HFFc6 (cell line): ENCODE results near the gene PLIN4. TPM values are rescaled to one million over a fixed set of nuclear protein-coding genes. Genes with fewer than 3 reads are reported as not detected.

Experiments used
- DNase-seq: peaks from one replicate; pipeline ENCODE4 v3.0.0-alpha.2; 2018
- H3K27ac Mint-ChIP-seq: 2 replicates; pipeline ENCODE4 v1.8.0; 2020; ENCODE audit warnings: mild to moderate bottlenecking, mixed read lengths
- H3K27me3 Mint-ChIP-seq: 2 replicates; pipeline ENCODE4 v1.8.0; 2021; ENCODE audit warnings: mild to moderate bottlenecking, moderate library complexity, mixed read lengths; ENCODE audit not compliant: insufficient read depth
- H3K36me3 Mint-ChIP-seq: 2 replicates; pipeline ENCODE4 v1.8.0; 2021; ENCODE audit warnings: low read depth, mixed read lengths
- H3K4me1 Mint-ChIP-seq: 2 replicates; pipeline ENCODE4 v1.8.0; 2020; ENCODE audit warnings: low read depth, mixed read lengths
- H3K4me3 Mint-ChIP-seq: 2 replicates; pipeline ENCODE4 v1.8.0; 2020; ENCODE audit warnings: mild to moderate bottlenecking, moderate library complexity, mixed read lengths
- H3K9me3 Mint-ChIP-seq: 2 replicates; pipeline ENCODE4 v1.8.0; 2020; ENCODE audit warnings: mild to moderate bottlenecking, mixed read lengths
- total RNA-seq, 6 experiments: library from RNA; stranded (reverse); fragmentation: NEBNext Ultra II Directional; extraction: Animal tissue kit (Norgen Biotek cat#: 25700); gene quantifications; 2 replicates in 1 of 6; 3 replicates in 5 of 6; pipeline ENCODE4 v1.2.3, GENCODE V29; 2021
- TF ChIP-seq, protein P1 (sequence below): fragments of 200-600 bp; sonication (generic); IDR thresholded peaks from 2 replicates; pipeline ENCODE4 v1.5.0; 2021; ENCODE audit warnings: antibody characterized with exemption, mild to moderate bottlenecking

PLIN4 gene
- total RNA-seq, 6 experiments from 2014 or later: not detected

DNA sequence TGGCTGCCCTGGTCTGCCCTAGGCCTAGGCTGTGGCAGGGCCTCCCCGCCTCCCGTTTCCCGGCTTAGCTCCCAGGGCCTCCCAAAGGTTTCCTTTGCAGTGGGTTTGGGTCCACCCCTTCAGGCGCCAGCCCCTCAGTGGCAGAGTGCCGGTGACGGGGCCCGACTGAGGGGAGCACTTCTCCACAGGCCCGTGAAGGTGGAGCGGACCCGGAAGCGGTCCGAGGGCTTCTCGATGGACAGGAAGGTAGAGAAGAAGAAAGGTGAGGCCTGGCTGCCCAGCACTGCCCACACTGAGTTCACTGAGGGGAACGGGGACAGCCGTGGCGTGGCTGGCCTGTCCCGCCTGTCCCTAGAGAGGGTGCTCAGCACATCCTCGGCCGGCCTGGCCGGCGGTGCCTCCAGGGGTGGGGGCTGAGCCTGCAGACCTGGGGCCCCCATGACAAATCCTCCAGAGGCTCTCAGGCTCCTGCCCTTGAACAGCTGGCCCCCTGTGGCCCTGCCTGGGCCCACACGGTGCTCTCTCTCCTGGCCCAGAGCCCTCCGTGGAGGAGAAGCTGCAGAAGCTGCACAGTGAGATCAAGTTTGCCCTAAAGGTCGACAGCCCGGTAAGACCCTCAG lies 20.4 kb downstream of the PLIN4 start:
- DNase-seq: no peak
- H3K4me1 Mint-ChIP-seq: no peaks in the 10 kb centered on the region
- no peak overlapping the region for H3K27ac Mint-ChIP-seq
- peaks cover 3% of the 10 kb centered on the region for H3K27me3 Mint-ChIP-seq
- no peaks in the 10 kb centered on the region for H3K9me3 Mint-ChIP-seq
- TF ChIP-seq, protein P1, sequence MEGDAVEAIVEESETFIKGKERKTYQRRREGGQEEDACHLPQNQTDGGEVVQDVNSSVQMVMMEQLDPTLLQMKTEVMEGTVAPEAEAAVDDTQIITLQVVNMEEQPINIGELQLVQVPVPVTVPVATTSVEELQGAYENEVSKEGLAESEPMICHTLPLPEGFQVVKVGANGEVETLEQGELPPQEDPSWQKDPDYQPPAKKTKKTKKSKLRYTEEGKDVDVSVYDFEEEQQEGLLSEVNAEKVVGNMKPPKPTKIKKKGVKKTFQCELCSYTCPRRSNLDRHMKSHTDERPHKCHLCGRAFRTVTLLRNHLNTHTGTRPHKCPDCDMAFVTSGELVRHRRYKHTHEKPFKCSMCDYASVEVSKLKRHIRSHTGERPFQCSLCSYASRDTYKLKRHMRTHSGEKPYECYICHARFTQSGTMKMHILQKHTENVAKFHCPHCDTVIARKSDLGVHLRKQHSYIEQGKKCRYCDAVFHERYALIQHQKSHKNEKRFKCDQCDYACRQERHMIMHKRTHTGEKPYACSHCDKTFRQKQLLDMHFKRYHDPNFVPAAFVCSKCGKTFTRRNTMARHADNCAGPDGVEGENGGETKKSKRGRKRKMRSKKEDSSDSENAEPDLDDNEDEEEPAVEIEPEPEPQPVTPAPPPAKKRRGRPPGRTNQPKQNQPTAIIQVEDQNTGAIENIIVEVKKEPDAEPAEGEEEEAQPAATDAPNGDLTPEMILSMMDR: no peak
- no peak overlapping the region for H3K4me3 Mint-ChIP-seq
- H3K36me3 Mint-ChIP-seq: no peaks in the 10 kb centered on the region

DNA sequence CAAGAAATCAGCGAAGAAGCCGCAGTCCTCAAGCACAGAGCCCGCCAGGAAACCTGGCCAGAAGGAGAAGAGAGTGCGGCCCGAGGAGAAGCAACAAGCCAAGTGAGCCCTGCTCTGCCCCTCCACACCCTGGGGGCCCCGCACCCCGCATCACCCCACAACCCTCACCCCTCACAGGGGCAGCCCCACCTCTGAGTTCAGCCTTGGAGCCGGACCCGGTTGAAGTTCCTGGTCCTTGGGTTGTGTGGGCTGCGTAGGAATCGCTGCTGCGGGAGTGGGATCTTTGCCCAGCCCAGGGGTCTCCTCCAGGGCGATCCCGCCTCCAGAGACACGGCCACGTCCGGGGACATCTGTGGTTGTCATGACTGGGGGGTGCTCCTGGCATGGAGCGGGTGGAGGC lies 22.0 kb downstream of the PLIN4 start:
- no peak for DNase-seq
- no peaks in the 10 kb centered on the region for H3K4me1 Mint-ChIP-seq
- TF ChIP-seq, protein P1: no peak
- H3K27me3 Mint-ChIP-seq: peaks cover 3% of the 10 kb centered on the region
- H3K36me3 Mint-ChIP-seq: no peaks in the 10 kb centered on the region
- H3K9me3 Mint-ChIP-seq: no peaks in the 10 kb centered on the region
- no peak overlapping the region for H3K4me3 Mint-ChIP-seq
- no peak overlapping the region for H3K27ac Mint-ChIP-seq

DNA sequence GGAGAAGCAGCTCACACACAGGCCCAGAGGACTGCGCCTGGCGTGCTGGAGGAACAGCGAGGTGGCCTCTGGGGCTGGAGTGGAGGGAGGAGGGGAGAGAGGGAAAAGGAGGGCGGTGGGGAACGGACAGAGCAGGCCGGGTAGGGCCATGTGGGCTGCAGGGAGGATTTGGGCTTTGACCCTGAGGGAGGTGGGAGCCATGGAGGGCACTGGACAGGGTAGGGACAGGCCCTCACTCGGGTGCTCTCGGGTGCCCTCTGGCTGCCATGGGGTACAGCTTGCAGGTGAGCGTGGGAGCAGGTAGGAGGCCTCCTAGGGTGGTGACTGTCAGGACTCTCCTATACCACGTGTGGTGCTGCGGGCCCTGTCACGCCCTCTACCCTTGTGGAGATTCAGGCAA lies 22.8 kb downstream of the PLIN4 start:
- H3K4me3 Mint-ChIP-seq: no peak overlapping the region
- TF ChIP-seq, protein P1: peak; percentile 15; the same call in 1 of the 2 replicates

DNA sequence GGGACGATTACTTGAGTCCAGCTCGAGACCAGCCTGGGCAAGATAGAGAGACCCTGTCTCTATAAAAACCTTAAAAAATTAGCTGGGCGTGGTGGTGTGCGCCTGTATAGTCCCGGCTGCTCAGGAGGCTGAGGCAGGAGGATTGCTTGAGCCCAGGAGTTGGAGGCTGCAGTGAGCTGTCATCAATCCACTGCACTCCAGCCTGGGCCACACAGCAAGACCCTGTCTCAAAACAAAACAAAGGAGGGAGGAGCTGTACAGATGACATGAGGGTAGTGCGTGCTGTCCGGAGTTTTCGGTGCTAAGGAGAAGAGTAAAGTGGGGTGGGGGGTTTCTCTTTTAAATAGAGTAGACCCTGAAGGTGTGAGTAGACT lies 23.6 kb downstream of the PLIN4 start:
- no peak overlapping the region for H3K4me3 Mint-ChIP-seq
- H3K27ac Mint-ChIP-seq: no peak overlapping the region
- DNase-seq: no peak
- TF ChIP-seq, protein P1: no peak
- peaks cover 3% of the 10 kb centered on the region for H3K27me3 Mint-ChIP-seq
- peaks cover 9% of the 10 kb centered on the region for H3K36me3 Mint-ChIP-seq
- no peaks in the 10 kb centered on the region for H3K4me1 Mint-ChIP-seq
- no peaks in the 10 kb centered on the region for H3K9me3 Mint-ChIP-seq

More for the DNA sequence above, 22.8 kb downstream of the PLIN4 start:
- H3K27ac Mint-ChIP-seq: no peak overlapping the region
- H3K9me3 Mint-ChIP-seq: no peaks in the 10 kb centered on the region
- DNase-seq: no peak
- H3K27me3 Mint-ChIP-seq: peaks cover 3% of the 10 kb centered on the region
- H3K36me3 Mint-ChIP-seq: peaks cover 3% of the 10 kb centered on the region
- no peaks in the 10 kb centered on the region for H3K4me1 Mint-ChIP-seq

DNA sequence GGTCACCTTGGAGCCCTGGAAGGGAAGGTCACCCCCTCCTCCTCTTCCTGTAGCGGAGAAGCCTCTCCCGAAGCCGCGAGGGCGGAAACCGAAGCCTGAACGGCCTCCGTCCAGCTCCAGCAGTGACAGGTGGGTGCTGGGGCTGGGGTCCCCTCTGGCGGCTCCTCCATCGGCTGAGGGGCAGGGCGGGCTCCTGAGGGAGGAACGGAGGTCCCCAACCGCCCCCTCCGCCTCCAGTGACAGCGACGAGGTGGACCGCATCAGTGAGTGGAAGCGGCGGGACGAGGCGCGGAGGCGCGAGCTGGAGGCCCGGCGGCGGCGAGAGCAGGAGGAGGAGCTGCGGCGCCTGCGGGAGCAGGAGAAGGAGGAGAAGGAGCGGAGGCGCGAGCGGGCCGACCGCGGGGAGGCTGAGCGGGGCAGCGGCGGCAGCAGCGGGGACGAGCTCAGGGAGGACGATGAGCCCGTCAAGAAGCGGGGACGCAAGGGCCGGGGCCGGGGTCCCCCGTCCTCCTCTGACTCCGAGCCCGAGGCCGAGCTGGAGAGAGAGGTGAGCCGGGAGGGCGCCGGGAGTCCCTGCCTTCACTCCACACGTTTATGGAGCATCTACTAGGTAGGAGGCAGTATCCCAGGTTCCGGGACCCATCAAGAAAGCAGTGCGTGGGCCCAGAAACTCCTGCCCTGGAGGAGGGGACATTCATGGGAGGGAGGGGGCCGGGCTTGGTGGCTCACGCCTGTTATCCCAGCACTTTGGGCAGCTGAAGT lies 24.2 kb downstream of the PLIN4 start:
- no peak for DNase-seq
- Mint-ChIP-seq H3K9me3 (no peaks in the 10 kb centered on the region), H3K27ac (no peak overlapping the region), H3K4me3 (no peak overlapping the region), H3K27me3 (no peaks in the 10 kb centered on the region), H3K36me3 (peaks cover 13% of the 10 kb centered on the region), H3K4me1 (no peaks in the 10 kb centered on the region)
- TF ChIP-seq, protein P1: no peak
